ENCODE results near the gene PCNT.

The PCNT gene

GRCh38 chr21:46492851-46493250 lies 168.9 kb downstream of the PCNT start:
- no peak for DNase-seq

GRCh38 chr21:46493828-46494227 lies 169.9 kb downstream of the PCNT start:
- DNase-seq: no peak

Data from CD4-positive, alpha-beta T cell treated with Interleukin-6 for 4 hours (primary cell).